MCF 10A (cell line): ENCODE results near the gene LDLRAP1. TPM values are rescaled to one million over a fixed set of nuclear protein-coding genes. Genes with fewer than 3 reads are reported as not detected.

Experiments used
- BruUV-seq: library from RNA; stranded (reverse); fragments of 400-500 nt; replicated peaks from 2 replicates; lab custom pipeline; 2021; lab: Mats Ljungman, UMichigan
- CTCF ChIA-PET: fragments of 300-600 bp; sonication (Branson Sonifier 250); formaldehyde crosslinking; extraction: SDS; loops from one replicate; lab custom pipeline; 2021; ENCODE audit warnings: antibody characterized with exemption, inconsistent platforms; lab: Yijun Ruan, JAX
- POLR2A ChIA-PET: fragments of 300-600, 350-650 bp; sonication (Branson Sonifier 250); formaldehyde crosslinking; extraction: SDS; loops from one replicate; lab custom pipeline; 2020; ENCODE audit warnings: antibody characterized with exemption, inconsistent platforms; lab: Yijun Ruan, JAX
- DNase-seq: peaks from one replicate; pipeline ENCODE4 v3.0.0-alpha.2; 2018; ENCODE audit not compliant: unreplicated experiment
- H3K27ac Mint-ChIP-seq: one replicate; pipeline ENCODE4 v1.8.0; 2022; ENCODE audit warnings: mild to moderate bottlenecking, low read depth, mixed read lengths; ENCODE audit not compliant: unreplicated experiment
- H3K27me3 Mint-ChIP-seq: one replicate; pipeline ENCODE4 v1.8.0; 2022; ENCODE audit warnings: mixed read lengths; ENCODE audit not compliant: insufficient read depth, unreplicated experiment
- H3K36me3 Mint-ChIP-seq: one replicate; pipeline ENCODE4 v1.8.0; 2022; ENCODE audit warnings: mild to moderate bottlenecking, moderate library complexity, mixed read lengths; ENCODE audit not compliant: insufficient read depth, unreplicated experiment
- H3K4me1 Mint-ChIP-seq: one replicate; pipeline ENCODE4 v1.8.0; 2022; ENCODE audit warnings: mixed read lengths; ENCODE audit not compliant: insufficient read depth, unreplicated experiment
- H3K4me3 Mint-ChIP-seq: one replicate; pipeline ENCODE4 v1.8.0; 2022; ENCODE audit warnings: mild to moderate bottlenecking, moderate library complexity, mixed read lengths; ENCODE audit not compliant: unreplicated experiment
- H3K9me3 Mint-ChIP-seq: one replicate; pipeline ENCODE4 v1.8.0; 2022; ENCODE audit warnings: mixed read lengths; ENCODE audit not compliant: unreplicated experiment
- intact Hi-C: fragments of 100-400 bp; cut with micrococcal nuclease; formaldehyde crosslinking; loops from 2 replicates; pipeline ENCODE4 v1.14.1; 2022
- total RNA-seq: library from RNA; stranded (reverse); gene quantifications from 2 replicates; pipeline ENCODE4 v1.2.3, GENCODE V29; 2022
- TF ChIP-seq, protein P1 (sequence below): fragments of 200-600 bp; IDR thresholded peaks from one replicate; pipeline ENCODE4 v1.8.0; 2022; ENCODE audit warnings: antibody characterized with exemption, mild to moderate bottlenecking; ENCODE audit not compliant: unreplicated experiment

The LDLRAP1 gene
- total RNA-seq, 1 experiment from 2014 or later, result 10.3 TPM

DNA sequence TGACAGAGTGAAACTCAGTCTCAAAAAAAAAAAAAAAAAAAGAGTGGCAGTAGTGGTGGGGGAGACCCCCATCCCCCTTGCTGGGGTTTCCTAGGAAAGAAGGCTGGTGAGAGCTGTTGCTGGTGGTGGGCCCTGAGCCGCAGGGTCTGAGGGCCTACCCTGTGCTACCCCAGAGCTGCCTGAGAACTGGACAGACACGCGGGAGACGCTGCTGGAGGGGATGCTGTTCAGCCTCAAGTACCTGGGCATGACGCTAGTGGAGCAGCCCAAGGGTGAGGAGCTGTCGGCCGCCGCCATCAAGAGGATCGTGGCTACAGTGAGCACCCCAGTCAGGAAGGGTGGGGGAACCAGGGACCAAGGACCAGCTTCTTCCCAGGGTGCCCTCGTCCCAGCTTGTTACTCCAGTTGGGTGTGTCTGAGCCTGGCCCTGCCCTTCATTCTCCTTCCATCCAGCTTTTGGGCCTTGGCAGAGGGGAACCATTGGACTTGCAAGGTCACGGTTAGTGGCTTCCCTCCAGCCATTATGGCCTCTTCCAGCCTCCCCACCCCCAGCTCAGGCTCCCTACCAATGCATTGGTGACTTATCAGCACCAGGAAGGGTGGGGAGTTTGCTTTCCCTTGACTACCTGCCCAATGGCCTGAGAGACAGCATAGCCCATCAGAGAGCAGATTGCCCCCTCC lies 10.5 kb downstream of the LDLRAP1 start:
- intact Hi-C loops, result no loop called here
- no peak for DNase-seq
- H3K36me3 Mint-ChIP-seq, result peaks cover 10% of the 10 kb centered on the region
- H3K4me3 Mint-ChIP-seq, result no peak overlapping the region
- BruUV-seq, result no TSS peak
- H3K27ac Mint-ChIP-seq, result no peak overlapping the region
- POLR2A ChIA-PET, result interaction anchor here (0.6 to 1.2 kb wide), 5 partner anchors 10 to 265 kb away, joined by 3 to 4 read pairs (median 3); partner anchors contain the start of gene LDLRAP1
- no peaks in the 10 kb centered on the region for H3K27me3 Mint-ChIP-seq
- H3K4me1 Mint-ChIP-seq, result peaks cover 26% of the 10 kb centered on the region
- TF ChIP-seq, protein P1, sequence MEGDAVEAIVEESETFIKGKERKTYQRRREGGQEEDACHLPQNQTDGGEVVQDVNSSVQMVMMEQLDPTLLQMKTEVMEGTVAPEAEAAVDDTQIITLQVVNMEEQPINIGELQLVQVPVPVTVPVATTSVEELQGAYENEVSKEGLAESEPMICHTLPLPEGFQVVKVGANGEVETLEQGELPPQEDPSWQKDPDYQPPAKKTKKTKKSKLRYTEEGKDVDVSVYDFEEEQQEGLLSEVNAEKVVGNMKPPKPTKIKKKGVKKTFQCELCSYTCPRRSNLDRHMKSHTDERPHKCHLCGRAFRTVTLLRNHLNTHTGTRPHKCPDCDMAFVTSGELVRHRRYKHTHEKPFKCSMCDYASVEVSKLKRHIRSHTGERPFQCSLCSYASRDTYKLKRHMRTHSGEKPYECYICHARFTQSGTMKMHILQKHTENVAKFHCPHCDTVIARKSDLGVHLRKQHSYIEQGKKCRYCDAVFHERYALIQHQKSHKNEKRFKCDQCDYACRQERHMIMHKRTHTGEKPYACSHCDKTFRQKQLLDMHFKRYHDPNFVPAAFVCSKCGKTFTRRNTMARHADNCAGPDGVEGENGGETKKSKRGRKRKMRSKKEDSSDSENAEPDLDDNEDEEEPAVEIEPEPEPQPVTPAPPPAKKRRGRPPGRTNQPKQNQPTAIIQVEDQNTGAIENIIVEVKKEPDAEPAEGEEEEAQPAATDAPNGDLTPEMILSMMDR, result no peak
- no peaks in the 10 kb centered on the region for H3K9me3 Mint-ChIP-seq
- CTCF ChIA-PET, result interaction anchor here (0.5 to 1.4 kb wide), 5 partner anchors 11 to 150 kb away, joined by 3 to 6 read pairs (median 3); partner anchors contain the start of gene LDLRAP1

DNA sequence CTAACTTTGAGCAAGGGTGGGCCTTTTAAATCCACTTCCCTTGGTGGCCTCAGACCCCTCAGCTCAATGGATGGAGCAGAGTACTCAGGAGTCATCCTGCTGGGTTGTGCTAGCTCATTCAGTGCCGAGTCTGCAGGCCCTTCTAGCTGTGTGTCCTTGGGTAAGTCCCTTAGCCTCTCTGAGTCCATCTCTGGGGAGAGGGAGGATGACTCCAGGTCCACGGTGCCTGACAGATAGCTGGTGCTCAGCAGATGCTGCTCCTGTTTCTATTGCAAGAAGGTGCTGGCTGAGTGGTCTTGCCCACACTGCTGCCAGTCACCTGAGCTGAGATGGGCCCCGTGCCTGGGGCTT lies 11.0 kb downstream of the LDLRAP1 start:
- H3K36me3 Mint-ChIP-seq, result peaks cover 10% of the 10 kb centered on the region
- TF ChIP-seq, protein P1, result no peak
- DNase-seq, result no peak
- no peak overlapping the region for H3K4me3 Mint-ChIP-seq
- no peak overlapping the region for H3K27ac Mint-ChIP-seq
- ChIA-PET POLR2A (interaction anchor here (0.6 to 1.2 kb wide), 5 partner anchors 11 to 264 kb away, joined by 3 to 4 read pairs (median 3); partner anchors contain the start of gene LDLRAP1), CTCF (interaction anchor here (0.5 to 1.4 kb wide), 3 partner anchors 19 to 151 kb away, joined by 3 to 6 read pairs (median 4); no protein-coding TSS in a partner anchor)
- no TSS peak for BruUV-seq
- peaks cover 22% of the 10 kb centered on the region for H3K4me1 Mint-ChIP-seq
- no peaks in the 10 kb centered on the region for H3K9me3 Mint-ChIP-seq
- H3K27me3 Mint-ChIP-seq, result no peaks in the 10 kb centered on the region
- intact Hi-C loops, result no loop called here

DNA sequence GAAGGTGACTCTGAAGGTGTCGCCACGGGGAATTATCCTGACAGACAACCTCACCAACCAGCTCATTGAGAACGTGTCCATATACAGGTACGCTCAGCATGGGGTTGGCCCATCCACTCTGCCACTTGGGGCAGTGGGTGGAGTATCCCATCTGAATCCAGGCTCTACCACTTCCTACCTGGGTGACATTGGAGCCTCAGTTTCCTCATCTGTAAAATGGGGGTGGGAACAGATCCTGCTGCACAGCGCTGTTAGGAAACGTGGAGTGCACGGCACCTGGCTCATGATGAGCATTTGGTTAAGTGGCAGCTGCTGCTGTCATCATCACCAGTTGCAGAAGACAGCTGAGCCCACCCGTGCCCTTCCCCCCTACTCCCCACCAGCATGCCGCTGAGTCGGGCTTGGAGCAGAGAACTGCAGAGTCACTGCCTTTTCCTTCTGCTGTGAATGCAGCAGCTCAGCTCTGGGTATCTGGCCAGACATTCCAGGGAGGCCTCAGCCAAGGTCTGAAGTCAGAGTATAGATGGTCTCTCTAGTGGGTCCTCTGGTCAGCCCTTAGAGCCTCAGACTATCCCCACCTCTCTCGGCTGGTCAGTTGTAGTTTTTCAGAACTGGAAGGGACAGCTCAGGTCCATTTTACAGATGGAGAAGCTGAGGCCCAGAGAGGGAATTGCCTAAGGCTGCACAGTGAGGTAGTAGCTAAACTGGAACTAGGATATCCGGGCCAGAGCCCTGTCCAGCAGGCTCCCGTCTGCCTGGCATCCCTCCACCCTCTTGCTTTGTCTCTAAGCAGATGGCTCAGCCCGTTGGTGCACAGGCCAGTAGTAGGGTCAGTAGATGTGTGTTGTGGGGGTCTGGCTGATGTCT lies 11.7 kb downstream of the LDLRAP1 start:
- no TSS peak for BruUV-seq
- DNase-seq, result no peak
- Mint-ChIP-seq H3K4me3 (no peak overlapping the region), H3K36me3 (peaks cover 10% of the 10 kb centered on the region), H3K9me3 (no peaks in the 10 kb centered on the region), H3K27ac (no peak overlapping the region), H3K27me3 (no peaks in the 10 kb centered on the region), H3K4me1 (peaks cover 15% of the 10 kb centered on the region)
- intact Hi-C loops, result no loop called here
- CTCF ChIA-PET, result interaction anchor here (0.5 to 1.2 kb wide), 3 partner anchors 18 to 152 kb away, joined by 4 to 6 read pairs (median 4); no protein-coding TSS in a partner anchor
- POLR2A ChIA-PET, result interaction anchor here (0.6 to 1.2 kb wide), 5 partner anchors 12 to 257 kb away, joined by 3 to 6 read pairs (median 3); partner anchors contain the start of gene LDLRAP1
- TF ChIP-seq, protein P1, result no peak
